HepG2 (cell line): ENCODE measurements around the gene SERPINA9. TPM values are rescaled to one million over a fixed set of nuclear protein-coding genes. Genes with fewer than 3 reads are reported as not detected.

ENCODE experiments used
- ARNTL ChIP-seq: sonication (generic); formaldehyde crosslinking; IDR thresholded peaks from 2 replicates; pipeline ENCODE4 v1.4.0; 2020; ENCODE audit warnings: mild to moderate bottlenecking, missing genetic modification reagents
- ASH2L ChIP-seq: fragments of 300-600, 200-600 bp; sonication (generic); IDR thresholded peaks from 2 replicates; pipeline ENCODE4 v1.7.0; 2017; ENCODE audit warnings: low read depth, mild to moderate bottlenecking, moderate library complexity, mixed read lengths, low read length; ENCODE audit not compliant: insufficient read length
- GATAD2A ChIP-seq: IDR thresholded peaks from 2 replicates; pipeline ENCODE4 v1.6.1; 2016
- KIAA2018 ChIP-seq: sonication (generic); formaldehyde crosslinking; IDR thresholded peaks from 2 replicates; pipeline ENCODE4 v1.5.0; 2020; ENCODE audit warnings: mild to moderate bottlenecking, missing genetic modification reagents, borderline replicate concordance
- SAFB2 ChIP-seq: sonication (generic); formaldehyde crosslinking; IDR thresholded peaks from 2 replicates; pipeline ENCODE4 v1.5.1; 2020; ENCODE audit warnings: missing genetic modification reagents, low read depth, mild to moderate bottlenecking, borderline replicate concordance
- SMARCE1 ChIP-seq: fragments of 450-650 bp; IDR thresholded peaks from 2 replicates; pipeline ENCODE4 v1.6.1; 2017; ENCODE audit warnings: borderline replicate concordance
- SMC3 ChIP-seq: IDR thresholded peaks from 2 replicates; pipeline ENCODE4 v1.6.1; 2011; ENCODE audit warnings: low read length, improper control_type of control experiment
- SP5 ChIP-seq: IDR thresholded peaks from 2 replicates; pipeline ENCODE4 v1.6.1; 2016; ENCODE audit warnings: low read depth, borderline replicate concordance
- THAP8 ChIP-seq: sonication (generic); formaldehyde crosslinking; IDR thresholded peaks from 2 replicates; pipeline ENCODE4 v1.5.1; 2020; ENCODE audit warnings: missing genetic modification reagents, mild to moderate bottlenecking, borderline replicate concordance
- YY1 ChIP-seq: IDR thresholded peaks from 2 replicates; pipeline ENCODE4 v1.6.1; 2011; ENCODE audit warnings: low read length, low read depth, moderate library complexity, mild to moderate bottlenecking; ENCODE audit not compliant: insufficient read depth, insufficient replicate concordance
- ZNF543 ChIP-seq: sonication (generic); formaldehyde crosslinking; IDR thresholded peaks from 2 replicates; pipeline ENCODE4 v1.4.0; 2020; ENCODE audit warnings: mild to moderate bottlenecking, missing genetic modification reagents
- polyA plus RNA-seq, 8 experiments: library from polyadenylated mRNA; depleted of rRNA in 3 of 8; stranded (reverse) in 7 of 8; unstranded in 1 of 8; fragments of >200 nt; fragmentation: Illumina TruSeq in 4 of 8; extraction: Trizol in 4 of 8; gene quantifications; 2 replicates each; pipeline versions ENCODE4 v1.2.1 to v1.2.3, GENCODE V29; 2011 to 2016; ENCODE audit warnings: low read depth in 4 of 8, missing spikeins in 1 of 8, mixed read lengths in 1 of 8; ENCODE audit not compliant: insufficient read depth in 1 of 8
- total RNA-seq, 5 experiments: library from RNA; depleted of rRNA; stranded (reverse); fragments of >200 nt; fragmentation: Illumina TruSeq; extraction: Trizol; gene quantifications; 2 replicates each; pipeline ENCODE4 v1.2.3, GENCODE V29; 2016; ENCODE audit warnings: low read depth in 1 of 5
- TF ChIP-seq, protein P1 (sequence below): sonication (generic); formaldehyde crosslinking; IDR thresholded peaks from 2 replicates; pipeline ENCODE4 v1.4.0; 2020; ENCODE audit warnings: mild to moderate bottlenecking, missing genetic modification reagents

SERPINA9 gene
- total and polyA plus RNA-seq, 2 of the 13 experiments (the other 11 are each of a cell fraction or from before 2014, with no cell fraction given), result 0.21 TPM; not detected in 1

DNA sequence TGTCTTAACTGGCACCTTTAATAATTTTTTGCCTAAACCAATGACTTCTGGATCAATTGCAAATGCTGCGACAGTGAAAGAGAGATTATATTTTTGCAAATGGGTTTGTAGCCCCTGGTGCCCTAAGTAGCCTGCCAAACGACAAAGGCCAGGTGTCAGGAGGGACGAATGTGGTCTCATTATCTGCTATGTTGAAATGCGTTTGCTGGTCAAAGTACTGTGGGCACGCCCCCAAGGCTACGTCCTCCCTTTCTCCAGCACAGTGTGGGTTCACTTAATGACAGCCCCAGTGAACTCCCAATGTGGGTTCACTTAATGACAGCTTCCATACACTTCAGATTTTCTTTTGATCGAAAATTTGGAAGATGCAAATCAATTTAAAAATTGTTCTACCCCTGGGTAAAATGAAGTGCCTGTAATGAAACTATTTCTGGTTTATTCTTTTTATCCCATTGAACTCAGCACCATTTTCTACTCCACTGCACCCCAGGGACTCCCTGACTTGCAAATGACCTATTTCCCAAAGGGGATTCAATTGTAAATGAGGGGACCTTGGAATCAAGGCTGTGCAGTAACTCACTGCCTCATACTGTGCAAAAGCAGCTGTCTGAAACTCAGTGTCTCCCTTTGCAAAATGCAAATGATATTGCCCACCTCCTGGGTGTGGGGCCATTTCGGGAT lies 24.8 kb downstream of the SERPINA9 start (continued):
- TF ChIP-seq, protein P1, sequence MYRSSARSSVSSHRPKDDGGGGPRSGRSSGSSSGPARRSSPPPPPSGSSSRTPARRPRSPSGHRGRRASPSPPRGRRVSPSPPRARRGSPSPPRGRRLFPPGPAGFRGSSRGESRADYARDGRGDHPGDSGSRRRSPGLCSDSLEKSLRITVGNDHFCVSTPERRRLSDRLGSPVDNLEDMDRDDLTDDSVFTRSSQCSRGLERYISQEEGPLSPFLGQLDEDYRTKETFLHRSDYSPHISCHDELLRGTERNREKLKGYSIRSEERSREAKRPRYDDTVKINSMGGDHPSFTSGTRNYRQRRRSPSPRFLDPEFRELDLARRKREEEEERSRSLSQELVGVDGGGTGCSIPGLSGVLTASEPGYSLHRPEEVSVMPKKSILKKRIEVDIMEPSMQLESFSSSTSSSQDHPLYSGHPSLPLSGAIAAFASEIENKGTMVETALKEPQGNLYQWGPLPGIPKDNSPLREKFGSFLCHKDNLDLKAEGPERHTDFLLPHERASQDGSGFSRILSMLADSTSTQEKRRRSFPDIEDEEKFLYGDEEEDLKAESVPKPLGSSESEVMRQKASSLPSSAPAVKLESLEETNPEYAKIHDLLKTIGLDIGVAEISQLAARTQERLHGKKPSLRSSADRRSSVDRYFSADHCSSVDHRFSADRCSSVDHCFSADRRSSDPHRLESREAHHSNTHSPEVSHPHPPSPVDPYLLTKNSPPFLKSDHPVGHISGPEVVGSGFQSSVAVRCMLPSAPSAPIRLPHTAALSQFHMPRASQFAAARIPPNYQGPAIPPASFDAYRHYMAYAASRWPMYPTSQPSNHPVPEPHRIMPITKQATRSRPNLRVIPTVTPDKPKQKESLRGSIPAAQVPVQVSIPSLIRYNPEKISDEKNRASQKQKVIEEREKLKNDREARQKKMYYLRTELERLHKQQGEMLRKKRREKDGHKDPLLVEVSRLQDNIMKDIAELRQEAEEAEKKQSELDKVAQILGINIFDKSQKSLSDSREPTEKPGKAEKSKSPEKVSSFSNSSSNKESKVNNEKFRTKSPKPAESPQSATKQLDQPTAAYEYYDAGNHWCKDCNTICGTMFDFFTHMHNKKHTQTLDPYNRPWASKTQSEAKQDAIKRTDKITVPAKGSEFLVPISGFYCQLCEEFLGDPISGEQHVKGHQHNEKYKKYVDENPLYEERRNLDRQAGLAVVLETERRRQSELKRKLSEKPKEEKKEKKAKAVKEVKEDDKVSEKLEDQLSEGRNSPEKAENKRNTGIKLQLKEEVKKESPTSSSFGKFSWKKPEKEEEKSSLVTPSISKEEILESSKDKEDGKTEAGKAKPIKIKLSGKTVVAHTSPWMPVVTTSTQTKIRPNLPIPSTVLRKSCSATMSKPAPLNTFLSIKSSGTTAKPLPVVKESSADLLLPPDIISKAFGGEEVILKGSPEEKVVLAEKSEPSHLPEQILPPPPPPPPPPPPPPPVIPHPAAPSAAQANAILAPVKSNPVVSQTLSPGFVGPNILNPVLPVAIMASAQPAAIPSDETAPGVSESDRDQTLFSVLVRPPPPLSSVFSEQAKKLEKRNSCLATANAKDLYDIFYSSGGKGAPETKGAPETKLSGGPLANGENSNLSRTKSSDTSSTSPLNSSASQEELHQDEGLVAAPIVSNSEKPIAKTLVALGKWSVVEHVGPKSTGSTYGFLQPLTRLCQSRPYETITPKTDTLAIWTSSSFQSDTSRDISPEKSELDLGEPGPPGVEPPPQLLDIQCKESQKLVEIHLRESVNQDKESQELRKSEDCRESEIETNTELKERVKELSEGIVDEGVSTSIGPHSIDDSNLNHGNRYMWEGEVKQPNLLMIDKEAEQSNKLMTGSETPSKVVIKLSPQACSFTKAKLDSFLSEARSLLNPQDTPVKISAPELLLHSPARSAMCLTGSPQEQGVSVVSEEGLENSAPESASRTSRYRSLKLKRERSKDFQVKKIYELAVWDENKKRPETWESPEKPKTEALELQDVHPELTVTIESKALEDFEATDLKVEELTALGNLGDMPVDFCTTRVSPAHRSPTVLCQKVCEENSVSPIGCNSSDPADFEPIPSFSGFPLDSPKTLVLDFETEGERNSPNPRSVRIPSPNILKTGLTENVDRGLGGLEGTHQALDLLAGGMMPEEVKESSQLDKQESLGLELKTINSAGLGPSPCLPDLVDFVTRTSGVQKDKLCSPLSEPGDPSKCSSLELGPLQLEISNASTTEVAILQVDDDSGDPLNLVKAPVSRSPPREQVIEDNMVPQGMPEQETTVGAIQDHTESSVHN (CRISPR knock-in tag), result no peak
- TF ChIP-seq SP5 (CRISPR knock-in tag) (peak; percentile 96), ARNTL (CRISPR knock-in tag) (peak; percentile 48; the same call in 1 of the 2 replicates), ASH2L (no peak), THAP8 (no peak), ZNF543 (CRISPR knock-in tag) (no peak; the same call in 1 of the 2 replicates), SMC3 (no peak), GATAD2A (CRISPR knock-in tag) (peak; percentile 81), SAFB2 (no peak), SMARCE1 (no peak), YY1 (no peak), KIAA2018 (CRISPR knock-in tag) (no peak)
